Measurements from ENCODE around the gene KRT86. TPM values are rescaled to one million over a fixed set of nuclear protein-coding genes. Genes with fewer than 3 reads are reported as not detected.

The KRT86 gene
- total RNA-seq, 4 donors from 2014 or later = 3.6 TPM; not detected in 3

- TF ChIP-seq POLR2A (IDR thresholded peaks at IDR 0.05) = no peak
- TF ChIP-seq CTCF (IDR thresholded peaks at IDR 0.05) = no peak
- TF ChIP-seq EP300 (IDR thresholded peaks at IDR 0.05; ENCODE audit: low read depth) = no peak
- no peak for TF ChIP-seq POLR2AphosphoS5 (IDR thresholded peaks at IDR 0.05)
- H3K27ac ChIP-seq = no peak overlapping the region
- peaks cover 0 to 7% (median 6%) of the 10 kb centered on the region in 4 donors for H3K4me1 ChIP-seq
- in situ Hi-C loops (cut with MboI; ENCODE audit: low pct_ligation_motif_present in 1 of 4, low pct_unique_long_range_greater_than_20kb in 1 of 4, low sequenced_read_pairs in 3 of 4) = no loop called here
- no peak overlapping the region for H3K4me3 ChIP-seq
- H3K36me3 ChIP-seq = no peaks in the 10 kb centered on the region
- no peaks in the 10 kb centered on the region for H3K9me3 ChIP-seq
- 81% methylated on average over 3 of the region's 3 CpGs; no CpG with 5 or more reads in 1 of the 2 donors for WGBS, 2 donors (ENCODE audit: low coverage in 1 of 2)
- H3K27me3 ChIP-seq = peaks cover 36% of the 10 kb centered on the region
- intact Hi-C loops (cut with DNase I; ENCODE audit: low total_unique reads) = no loop called here
- no peak for DNase-seq
Measured at GRCh38 chr12:52262286-52262685, 12.2 kb upstream of the KRT86 start.

DNA sequence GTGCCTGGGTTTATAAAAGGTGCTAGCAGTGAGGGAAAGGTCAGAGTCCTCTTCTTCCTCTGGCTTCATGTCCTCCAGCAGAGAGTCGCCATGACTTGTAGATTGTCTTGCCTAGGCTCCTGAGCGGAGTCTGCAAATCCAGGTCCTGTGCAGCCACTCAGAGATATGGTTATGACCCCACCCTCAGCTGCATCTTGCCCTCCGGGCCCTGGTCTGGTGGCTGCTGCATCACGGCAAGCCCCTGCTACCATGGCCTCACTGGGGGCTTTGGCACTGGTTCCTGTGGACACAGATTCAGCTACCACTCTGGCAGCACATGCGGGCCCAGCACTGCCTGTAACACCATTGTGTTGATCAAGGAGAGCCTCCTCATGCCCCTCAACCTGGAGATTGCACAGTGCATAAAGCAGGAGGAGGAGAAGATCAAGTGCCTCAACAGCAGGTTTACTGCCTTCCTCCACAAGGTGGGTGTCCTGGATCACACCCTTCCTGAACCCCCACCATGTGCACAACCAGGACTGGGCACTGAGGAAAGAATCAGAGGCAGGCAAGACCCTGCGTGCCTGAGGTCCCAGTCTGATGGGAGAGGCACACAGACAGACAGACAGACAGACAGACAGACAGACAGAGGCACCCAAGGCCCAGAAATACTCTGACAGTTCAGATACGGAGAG is 10.5 kb upstream of the KRT86 start:
- no peaks in the 10 kb centered on the region for H3K36me3 ChIP-seq
- no peak for DNase-seq
- no peak overlapping the region for H3K4me3 ChIP-seq
- TF ChIP-seq EP300 (IDR thresholded peaks at IDR 0.05; ENCODE audit: low read depth) = no peak
- no peak for TF ChIP-seq POLR2A (IDR thresholded peaks at IDR 0.05)
- TF ChIP-seq CTCF (IDR thresholded peaks at IDR 0.05) = no peak
- TF ChIP-seq POLR2AphosphoS5 (IDR thresholded peaks at IDR 0.05) = no peak
- intact Hi-C loops (cut with DNase I; ENCODE audit: low total_unique reads) = no loop called here
- H3K27me3 ChIP-seq = peaks cover 20% of the 10 kb centered on the region
- no peak overlapping the region for H3K27ac ChIP-seq
- WGBS, 2 donors (ENCODE audit: low coverage in 1 of 2) = 90% methylated on average over 7 of the region's 7 CpGs; no CpG with 5 or more reads in 1 of the 2 donors
- H3K4me1 ChIP-seq = no peaks in the 10 kb centered on the region
- no peaks in the 10 kb centered on the region for H3K9me3 ChIP-seq
- in situ Hi-C loops (cut with MboI; ENCODE audit: low pct_ligation_motif_present in 1 of 4, low pct_unique_long_range_greater_than_20kb in 1 of 4, low sequenced_read_pairs in 3 of 4) = no loop called here

DNA sequence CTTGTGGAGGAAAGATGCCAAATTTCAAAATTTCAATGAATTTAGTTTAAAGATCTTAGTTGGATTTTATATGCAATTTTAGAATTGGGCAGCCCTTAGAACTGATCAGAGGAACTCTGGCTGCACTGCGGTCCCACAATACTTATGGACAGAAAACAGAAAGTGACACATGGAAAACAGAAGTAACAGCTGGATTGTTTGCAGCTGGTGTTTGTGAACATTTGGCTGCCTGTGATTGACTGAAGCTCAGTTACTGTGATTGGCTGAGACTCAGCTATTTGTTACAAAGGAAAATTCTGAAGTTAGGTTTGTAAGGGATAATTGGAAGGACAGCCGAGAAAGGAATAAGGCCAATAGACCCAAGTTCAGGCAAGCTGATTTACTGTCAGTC is 10.0 kb upstream of the KRT86 start:
- no peaks in the 10 kb centered on the region for H3K36me3 ChIP-seq
- H3K27ac ChIP-seq = no peak overlapping the region
- intact Hi-C loops (cut with DNase I; ENCODE audit: low total_unique reads) = no loop called here
- in situ Hi-C loops (cut with MboI; ENCODE audit: low pct_ligation_motif_present in 1 of 4, low pct_unique_long_range_greater_than_20kb in 1 of 4, low sequenced_read_pairs in 3 of 4) = no loop called here
- no peaks in the 10 kb centered on the region for H3K9me3 ChIP-seq
- H3K4me1 ChIP-seq = no peaks in the 10 kb centered on the region
- WGBS, 2 donors (ENCODE audit: low coverage in 1 of 2) = 65 to 79% methylated on average over 2 of the region's 2 CpGs
- no peak for DNase-seq
- H3K4me3 ChIP-seq = no peak overlapping the region
- TF ChIP-seq POLR2A (IDR thresholded peaks at IDR 0.05) (no peak), EP300 (IDR thresholded peaks at IDR 0.05; ENCODE audit: low read depth) (no peak), CTCF (IDR thresholded peaks at IDR 0.05) (no peak), POLR2AphosphoS5 (IDR thresholded peaks at IDR 0.05) (no peak)
- peaks cover 14% of the 10 kb centered on the region for H3K27me3 ChIP-seq

DNA sequence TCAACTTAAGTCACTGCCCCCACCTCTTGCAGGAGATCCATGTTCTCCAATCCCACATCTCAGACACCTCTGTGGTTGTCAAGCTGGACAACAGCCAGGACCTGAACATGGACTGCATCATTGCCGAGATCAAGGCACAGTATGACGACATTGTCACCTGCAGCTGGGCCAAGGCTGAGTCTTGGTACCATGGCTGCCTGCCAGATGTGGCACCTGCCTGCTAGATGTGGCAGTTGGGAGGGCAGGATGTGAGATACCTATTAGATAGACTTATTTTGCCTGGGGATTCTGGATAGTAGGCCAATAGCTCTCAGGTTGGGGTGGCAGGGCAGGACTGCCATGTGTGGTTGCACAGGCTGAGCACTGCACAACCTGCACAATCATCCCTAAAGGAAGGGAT is 7.9 kb upstream of the KRT86 start:
- intact Hi-C loops (cut with DNase I; ENCODE audit: low total_unique reads) = no loop called here
- Histone ChIP-seq H3K4me1 (no peaks in the 10 kb centered on the region), H3K36me3 (no peaks in the 10 kb centered on the region), H3K27ac (no peak overlapping the region), H3K9me3 (no peaks in the 10 kb centered on the region), H3K27me3 (peaks cover 5% of the 10 kb centered on the region), H3K4me3 (no peak overlapping the region)
- no peak for TF ChIP-seq EP300 (IDR thresholded peaks at IDR 0.05; ENCODE audit: low read depth)
- no peak for TF ChIP-seq POLR2AphosphoS5 (IDR thresholded peaks at IDR 0.05)
- TF ChIP-seq CTCF (IDR thresholded peaks at IDR 0.05) = no peak
- TF ChIP-seq POLR2A (IDR thresholded peaks at IDR 0.05) = no peak
- DNase-seq = no peak
- WGBS, 2 donors (ENCODE audit: low coverage in 1 of 2) = 45% methylated on average over 2 of the region's 2 CpGs; no CpG with 5 or more reads in 1 of the 2 donors
- in situ Hi-C loops (cut with MboI; ENCODE audit: low pct_ligation_motif_present in 1 of 4, low pct_unique_long_range_greater_than_20kb in 1 of 4, low sequenced_read_pairs in 3 of 4) = no loop called here

Data from transverse colon (tissue), 4 donors.